ENCODE data around the gene PNMA6E.

PNMA6E gene

GRCh38 chrX:153372949-153373348 is 28.2 kb downstream of the PNMA6E start:
- TF ChIP-seq ZFX (IDR thresholded peaks at IDR 0.05; ENCODE audit: borderline replicate concordance) (no peak), CTCF (IDR thresholded peaks at IDR 0.05) (no peak)
- no peak overlapping the region for H3K27ac ChIP-seq

DNA sequence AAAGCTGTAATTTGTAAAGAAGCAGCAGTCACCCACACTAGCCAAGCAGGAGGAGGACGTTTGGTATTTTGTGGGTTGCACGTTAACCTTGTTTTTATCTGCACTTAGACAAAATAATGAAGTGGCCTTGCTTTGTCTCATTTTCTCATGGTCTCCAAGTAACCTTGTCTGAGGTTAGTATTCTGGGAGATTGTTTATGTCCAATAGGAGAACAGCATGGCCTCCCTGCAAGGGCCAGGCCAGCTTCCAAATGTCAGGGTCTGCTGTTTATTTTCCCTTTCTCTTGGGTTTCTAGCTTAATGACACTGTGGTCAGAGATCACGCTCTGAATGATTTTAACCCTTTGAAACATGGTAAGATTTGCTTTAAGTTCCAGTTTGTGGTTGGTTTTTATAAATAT is 29.9 kb downstream of the PNMA6E start:
- no peak overlapping the region for H3K27ac ChIP-seq
- TF ChIP-seq CTCF (IDR thresholded peaks at IDR 0.05) (no peak), ZFX (IDR thresholded peaks at IDR 0.05; ENCODE audit: borderline replicate concordance) (no peak)

GRCh38 chrX:153370293-153371055 is 30.7 kb downstream of the PNMA6E start:
- H3K27ac ChIP-seq = no peak overlapping the region
- TF ChIP-seq ZFX (IDR thresholded peaks at IDR 0.05; ENCODE audit: borderline replicate concordance) (no peak), CTCF (IDR thresholded peaks at IDR 0.05) (no peak)

DNA sequence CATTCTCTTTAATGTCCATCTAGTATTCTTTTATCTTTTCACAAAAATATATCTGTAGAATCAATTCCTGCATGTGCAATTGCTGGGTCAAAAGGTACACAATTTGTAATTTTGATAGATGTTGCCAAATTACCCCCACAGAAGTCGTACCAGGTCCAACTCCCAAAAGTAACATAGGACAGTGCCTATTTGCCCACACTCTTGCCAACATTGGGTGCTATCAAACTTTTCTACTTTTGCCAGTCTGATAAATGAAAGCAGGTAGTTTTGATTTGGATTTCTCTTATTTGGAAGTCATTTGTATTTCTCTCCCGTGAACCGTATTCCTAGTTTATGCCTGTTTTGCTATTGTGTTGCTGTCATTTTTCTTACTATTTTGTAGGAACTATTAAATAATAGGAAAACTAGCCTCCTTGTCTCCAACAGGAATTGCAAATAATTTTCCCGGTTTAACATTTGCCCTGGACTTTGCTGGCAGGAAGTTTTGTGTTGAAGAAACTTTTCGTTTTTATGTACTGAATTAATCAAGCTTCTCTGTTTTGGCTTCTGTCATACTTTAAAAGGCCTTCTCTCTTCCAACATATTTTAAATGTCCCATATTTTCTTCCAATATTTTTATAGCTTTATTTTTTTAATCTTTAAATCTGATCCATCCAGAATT is 34.1 kb downstream of the PNMA6E start:
- H3K27ac ChIP-seq = no peak overlapping the region
- TF ChIP-seq ZFX (IDR thresholded peaks at IDR 0.05; ENCODE audit: borderline replicate concordance) (no peak), CTCF (IDR thresholded peaks at IDR 0.05) (no peak)

DNA sequence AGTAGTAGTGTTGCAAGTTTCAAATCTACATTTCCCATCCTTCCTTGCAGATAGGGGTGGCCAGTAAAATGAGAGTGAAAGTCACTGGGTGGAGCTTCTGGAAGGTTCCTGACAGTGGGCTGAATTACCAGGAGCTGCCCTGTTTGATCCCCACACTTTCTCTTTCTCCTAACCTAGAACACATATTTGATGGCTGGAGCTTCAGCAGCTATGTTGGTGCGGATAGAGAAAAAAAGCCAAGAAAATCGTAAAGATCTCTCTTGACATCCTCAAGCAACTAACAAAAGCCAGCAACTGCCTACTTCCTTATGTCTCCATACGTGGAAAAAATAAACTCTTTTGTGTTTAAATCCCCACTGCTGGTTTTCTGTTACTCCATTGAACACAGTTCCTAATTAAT is 35.0 kb downstream of the PNMA6E start:
- no peak overlapping the region for H3K27ac ChIP-seq
- TF ChIP-seq ZFX (IDR thresholded peaks at IDR 0.05; ENCODE audit: borderline replicate concordance) = no peak
- TF ChIP-seq CTCF (IDR thresholded peaks at IDR 0.05) = no peak

GRCh38 chrX:153365670-153366069 is 35.5 kb downstream of the PNMA6E start:
- no peak overlapping the region for H3K27ac ChIP-seq

More at GRCh38 chrX:153365670-153366069, 35.5 kb downstream of the PNMA6E start:
- no peak for TF ChIP-seq ZFX (IDR thresholded peaks at IDR 0.05; ENCODE audit: borderline replicate concordance)
- no peak for TF ChIP-seq CTCF (IDR thresholded peaks at IDR 0.05)

All from 22Rv1 (cell line).